Ishikawa (cell line): ENCODE measurements around the gene ARMC9.

Source experiments
- CREB1 ChIP-seq: IDR thresholded peaks from 2 replicates; pipeline ENCODE4 v1.6.1; 2012; ENCODE audit warnings: low read depth
- EP300 ChIP-seq: IDR thresholded peaks from 2 replicates; pipeline ENCODE4 v1.6.1; 2012; ENCODE audit warnings: borderline replicate concordance
- FOXM1 ChIP-seq: IDR thresholded peaks from 2 replicates; pipeline ENCODE4 v1.6.1; 2012; ENCODE audit warnings: low read depth, borderline replicate concordance
- MAX ChIP-seq: IDR thresholded peaks from 2 replicates; pipeline ENCODE4 v1.6.1; 2012
- RAD21 ChIP-seq: IDR thresholded peaks from 2 replicates; pipeline ENCODE4 v1.6.1; 2012; ENCODE audit warnings: low read depth
- TAF1 ChIP-seq: IDR thresholded peaks from 2 replicates; pipeline ENCODE4 v1.6.1; 2012; ENCODE audit warnings: low read depth, mild to moderate bottlenecking

- TF ChIP-seq EP300 (no peak), CREB1 (no peak), TAF1 (no peak), RAD21 (no peak), FOXM1 (no peak), MAX (no peak)
Observed at GRCh38 chr2:231299267-231299666, 100.8 kb downstream of the ARMC9 start.
